Stimulated activated naive CD8-positive, alpha-beta T cell treated with anti-CD3 and anti-CD28 coated beads, Interleukin-15, Interleukin-2, amounts not matched to agents 100 U/mL and 50 U/mL, for 24 hours (primary cell): Measurements from ENCODE around the gene ALX4.
A peak's percentile ranks its signal among the peaks of the same experiment; 100 is the strongest.

Source experiments
- ATAC-seq: fragments of 150-1000 bp; cut with Tn5 transposase; one replicate; pipeline ENCODE4 v1.10.0; 2021
- DNase-seq: peaks from one replicate; pipeline ENCODE4 v3.0.0; 2021

The ALX4 gene

DNA sequence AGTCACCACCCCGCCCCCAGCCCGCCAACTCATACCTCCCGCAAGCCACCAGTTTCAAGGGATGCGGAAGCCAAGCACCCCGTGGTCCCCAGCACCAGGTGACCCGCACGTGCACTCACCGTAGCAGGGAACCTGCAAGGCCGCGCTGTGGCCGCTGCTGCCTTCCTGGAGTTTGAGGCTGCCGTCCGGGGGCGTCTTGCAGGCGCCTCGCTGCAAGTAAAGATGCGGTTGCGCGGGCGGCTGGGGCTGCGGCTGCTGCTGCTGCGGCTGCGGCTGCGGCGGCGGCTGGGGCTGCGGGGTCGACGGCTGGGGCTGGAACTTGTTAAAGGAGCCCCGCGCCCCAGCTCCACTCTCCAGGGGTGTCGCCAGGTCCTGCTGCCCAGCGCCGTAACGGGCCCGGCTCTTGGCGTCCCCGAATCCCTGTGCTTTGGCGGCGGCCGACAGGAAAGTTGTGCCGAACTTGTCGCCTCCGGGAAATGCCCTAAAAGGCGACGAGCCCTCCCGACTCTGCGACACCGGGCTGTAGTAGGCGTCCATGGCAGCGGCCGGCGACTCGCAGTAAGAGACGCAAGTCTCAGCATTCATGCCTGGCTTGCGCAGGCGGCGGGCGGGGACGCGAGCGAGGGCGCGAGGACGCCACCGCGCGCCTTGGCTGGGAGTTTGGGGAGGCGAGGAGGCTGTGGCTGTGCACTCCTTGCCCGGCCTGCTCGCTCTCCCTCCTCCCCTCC lies at the start of gene ALX4:
ALX4 (minus strand) TSS at position 662 of the 728 bp plus-strand sequence; CDS start at position 585, 77 bp downstream.
- no peak for ATAC-seq
- DNase-seq, result peak; percentile 33

DNA sequence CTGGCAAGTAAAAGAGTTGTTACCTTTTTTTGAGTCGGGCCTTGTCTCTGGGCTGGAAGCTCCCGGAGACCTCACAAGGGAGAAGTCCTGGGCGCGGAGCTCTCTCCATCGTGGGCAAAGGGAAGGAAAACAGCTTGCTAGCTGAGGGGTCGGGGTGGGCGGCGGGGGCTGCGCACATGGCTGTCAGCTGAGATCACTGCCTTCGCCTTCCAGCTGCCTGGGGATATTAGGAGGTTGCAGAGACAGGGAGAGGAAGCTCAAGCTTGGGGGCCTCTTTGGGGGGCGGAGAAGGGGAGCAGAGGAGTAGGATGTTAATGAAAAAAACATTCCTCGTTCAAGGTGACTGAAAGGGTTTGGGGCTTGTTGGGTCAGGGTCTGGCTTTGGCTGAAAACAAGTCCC lies 49.2 kb upstream of the ALX4 start:
- ATAC-seq, result no peak
- no peak for DNase-seq

DNA sequence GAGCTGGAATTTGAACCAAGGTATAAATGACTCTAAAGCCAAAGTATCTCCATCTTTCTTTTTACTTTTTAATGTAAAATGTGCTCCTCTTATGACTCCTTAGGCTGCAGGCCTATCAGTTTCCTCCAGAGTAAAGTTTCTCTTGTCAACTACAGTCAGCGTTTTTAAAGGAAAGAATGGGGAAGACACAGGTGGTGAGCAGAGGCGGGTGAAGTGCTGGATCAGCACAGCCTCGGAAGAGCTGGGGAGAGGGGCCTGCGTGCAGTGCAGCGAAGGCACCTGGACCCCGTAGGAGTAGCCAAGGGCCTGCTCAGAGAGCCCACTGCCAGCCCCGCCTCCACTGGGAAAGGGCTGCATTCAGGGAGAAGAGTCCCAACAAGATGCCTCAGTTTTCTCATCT lies 48.8 kb upstream of the ALX4 start:
- DNase-seq (no peak), ATAC-seq (no peak)

DNA sequence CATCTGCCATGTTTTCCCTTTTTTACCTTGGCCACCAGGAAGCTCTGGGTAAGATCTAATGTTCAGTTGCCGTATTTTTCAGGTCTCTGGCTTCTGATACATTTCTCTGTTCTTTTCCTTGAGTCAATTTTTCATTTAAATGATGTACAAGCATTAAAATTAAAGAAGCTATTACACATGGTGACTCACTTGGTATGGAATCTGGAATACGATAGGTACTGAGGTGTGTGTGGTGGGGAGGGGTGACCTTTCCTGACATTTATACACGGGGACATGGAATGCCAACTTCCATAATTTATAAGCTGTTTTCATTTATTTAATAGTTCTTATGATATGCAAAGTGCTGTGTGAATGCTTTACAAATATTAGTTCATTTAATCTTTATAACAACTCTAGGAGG lies 47.8 kb upstream of the ALX4 start:
- DNase-seq (no peak), ATAC-seq (no peak)

DNA sequence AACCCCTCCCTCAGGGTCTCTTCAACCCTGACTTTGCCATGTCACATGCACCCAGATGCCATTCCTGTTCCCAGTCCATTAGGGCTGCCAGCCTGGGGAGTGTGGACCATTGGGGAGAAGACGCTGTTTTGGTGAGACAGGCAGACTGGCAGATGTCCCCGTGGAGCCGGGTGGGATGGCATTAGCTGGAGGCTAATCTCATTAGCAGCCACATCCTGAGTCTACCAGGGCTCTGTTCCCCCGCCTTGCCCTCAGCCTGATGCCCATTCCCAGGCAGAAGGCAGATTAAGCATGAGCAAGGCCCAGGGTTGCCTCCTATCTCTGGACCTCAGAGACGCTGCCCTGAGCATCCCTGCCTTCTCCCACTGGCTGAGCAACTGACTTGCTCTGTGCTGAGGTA lies 46.4 kb upstream of the ALX4 start:
- ATAC-seq, result no peak
- DNase-seq, result no peak

DNA sequence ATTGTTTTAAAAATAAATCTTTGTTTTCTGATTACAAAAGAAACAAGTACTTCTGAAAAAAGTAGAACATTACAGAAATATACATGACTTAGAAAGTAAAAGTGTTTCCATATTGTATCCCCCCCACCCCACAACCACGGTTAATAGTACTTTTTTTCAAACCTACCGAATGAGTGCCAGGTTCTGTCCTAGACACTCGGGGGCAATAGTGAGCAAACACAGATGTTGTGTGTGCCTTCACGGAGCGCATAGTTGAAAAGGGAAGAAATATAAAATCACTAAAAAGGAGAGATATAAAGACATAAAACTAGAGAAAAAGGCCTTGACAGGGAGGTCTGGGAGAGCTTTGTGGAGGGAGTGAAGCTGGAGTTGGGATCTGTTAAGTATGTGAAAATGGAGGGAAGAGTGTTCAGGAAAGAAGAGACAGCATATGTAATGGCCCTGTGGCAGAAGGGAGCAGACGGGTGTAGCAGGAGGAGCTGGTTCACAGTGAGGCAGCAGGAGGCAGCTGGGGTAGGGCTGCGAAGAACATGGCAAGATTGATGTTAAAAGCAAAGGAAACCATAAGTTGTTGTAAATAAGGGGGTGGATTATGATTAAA lies 42.1 kb upstream of the ALX4 start:
- ATAC-seq (no peak), DNase-seq (no peak)

DNA sequence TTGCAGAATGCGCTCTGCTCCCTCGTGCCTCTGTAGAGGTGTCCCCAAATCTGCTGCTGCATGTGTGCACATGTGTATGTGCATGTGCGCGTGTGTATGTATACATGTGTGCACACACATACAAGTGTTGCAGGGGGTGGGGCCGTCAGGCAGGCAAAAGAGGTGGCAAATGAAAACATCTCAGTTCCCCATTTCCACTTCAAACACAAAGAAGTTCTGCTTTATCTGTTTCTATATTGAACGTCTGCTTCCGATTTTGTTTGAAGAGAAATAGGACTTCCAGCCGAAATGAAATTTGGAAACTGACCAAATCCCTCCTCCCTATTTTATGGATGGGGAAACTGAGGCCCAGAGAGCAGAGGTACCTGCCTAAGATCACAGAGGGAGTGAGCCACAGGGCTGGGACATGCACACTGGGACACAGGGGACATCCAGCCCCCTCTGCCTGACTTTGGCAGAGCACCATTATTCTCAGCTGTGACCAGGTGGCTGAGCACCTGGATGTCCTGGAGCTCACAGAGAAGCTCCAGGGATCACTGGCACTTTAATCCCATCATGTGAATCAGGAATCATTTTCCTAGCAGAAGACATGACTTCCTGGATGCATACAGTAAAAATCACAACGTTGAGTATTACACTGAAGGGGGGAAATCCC lies 41.2 kb upstream of the ALX4 start:
- ATAC-seq (no peak), DNase-seq (no peak)

DNA sequence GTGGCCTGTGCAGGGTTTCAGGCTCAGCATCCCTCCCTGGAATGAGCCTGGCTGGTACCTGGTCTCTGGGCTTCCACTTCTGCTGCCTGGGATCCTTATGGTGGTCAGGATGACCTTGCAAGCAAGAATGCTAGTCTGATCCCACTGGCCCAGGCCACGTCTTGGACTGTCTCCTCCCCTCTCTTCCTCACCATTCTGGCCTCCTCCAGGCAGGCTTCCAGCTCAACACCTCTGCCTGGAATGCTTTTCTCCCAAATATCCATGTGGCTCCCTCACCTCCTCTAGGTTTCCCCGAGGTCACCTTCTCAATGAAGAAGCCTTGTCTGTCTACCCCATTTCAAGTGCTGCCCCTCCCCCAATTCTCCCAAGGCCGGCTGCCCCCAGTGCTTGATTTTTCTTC lies 39.4 kb upstream of the ALX4 start:
- no peak for ATAC-seq

DNA sequence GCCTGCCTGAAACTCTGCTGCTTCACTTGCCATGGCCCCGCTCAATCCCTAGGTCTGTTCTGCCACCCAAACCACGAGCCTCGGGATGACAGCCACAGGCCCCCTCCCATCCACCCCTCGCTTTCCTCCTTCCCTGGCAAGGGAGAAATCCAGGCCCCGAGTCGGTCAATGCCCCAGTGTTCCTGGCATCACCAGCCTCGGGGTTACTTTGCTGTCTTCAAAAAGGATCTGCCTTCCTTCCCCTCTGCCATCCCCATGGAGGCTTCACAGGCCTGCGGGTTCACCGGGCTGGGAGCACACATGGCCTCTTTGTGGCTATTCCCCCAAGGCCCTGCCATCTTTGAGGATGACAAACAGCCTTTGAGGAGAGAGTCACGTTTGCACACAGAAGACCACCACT lies 38.8 kb upstream of the ALX4 start:
- DNase-seq (no peak), ATAC-seq (no peak)

More for the DNA sequence above, 39.4 kb upstream of the ALX4 start:
- no peak for DNase-seq

DNA sequence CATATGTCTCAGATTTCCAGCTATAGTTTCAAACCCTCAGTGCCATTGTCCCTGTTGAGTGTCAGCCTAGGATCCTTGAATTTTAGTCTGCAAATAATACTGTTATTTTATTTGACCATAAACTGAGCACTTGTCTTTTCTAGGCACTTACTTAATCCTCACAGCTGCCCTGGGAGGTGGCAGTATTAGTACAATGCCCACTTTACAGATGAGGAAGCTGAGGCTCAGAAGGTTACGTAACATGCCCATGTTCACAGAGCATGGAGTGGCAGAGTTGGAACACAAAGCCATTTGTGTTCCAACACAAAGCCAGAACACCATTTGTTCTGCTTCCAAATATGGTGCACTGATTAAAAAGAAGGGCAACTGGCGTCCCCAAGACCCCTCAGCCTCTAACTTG lies 38.2 kb upstream of the ALX4 start:
- ATAC-seq (no peak), DNase-seq (no peak)

DNA sequence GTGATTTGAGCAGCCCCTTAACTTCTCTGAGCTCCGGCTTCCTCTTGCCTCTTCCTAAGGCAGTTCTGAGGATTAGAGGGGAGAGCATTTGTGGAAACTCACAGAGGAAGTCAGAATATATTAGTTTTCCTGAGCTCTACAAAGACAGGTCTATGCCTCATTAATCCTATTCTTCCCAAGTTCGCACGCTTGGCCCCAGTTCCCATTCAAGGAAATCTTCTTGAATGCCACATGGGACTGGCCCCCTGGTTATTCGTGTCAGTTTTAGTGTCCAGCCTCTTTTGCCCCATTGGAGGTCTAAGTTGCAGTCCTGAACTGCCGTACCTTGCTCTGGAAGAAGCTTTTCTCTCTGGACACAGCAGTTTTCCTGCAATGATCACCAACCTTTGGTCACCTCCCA lies 37.6 kb upstream of the ALX4 start:
- ATAC-seq (no peak), DNase-seq (no peak)

DNA sequence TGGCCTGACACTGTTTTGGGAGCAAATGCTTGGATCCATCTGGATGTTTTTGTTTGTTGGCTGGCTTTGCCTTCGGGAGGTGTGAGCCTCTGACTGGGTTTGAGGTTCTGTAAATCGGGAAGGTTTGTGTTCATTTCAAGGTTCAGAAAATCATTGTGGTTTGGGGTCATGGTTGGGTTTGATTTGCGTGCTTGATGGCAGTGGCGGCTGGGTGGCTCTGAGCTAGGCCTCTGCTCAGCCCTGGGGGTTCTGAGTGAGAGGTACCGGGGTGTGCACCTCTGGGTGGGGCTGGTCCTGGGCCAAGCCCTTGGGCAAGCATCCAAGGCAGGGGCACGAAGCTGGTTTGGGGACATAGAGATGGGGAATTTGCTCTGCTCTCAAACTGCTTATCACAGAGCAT lies 37.0 kb upstream of the ALX4 start:
- ATAC-seq (no peak), DNase-seq (no peak)

DNA sequence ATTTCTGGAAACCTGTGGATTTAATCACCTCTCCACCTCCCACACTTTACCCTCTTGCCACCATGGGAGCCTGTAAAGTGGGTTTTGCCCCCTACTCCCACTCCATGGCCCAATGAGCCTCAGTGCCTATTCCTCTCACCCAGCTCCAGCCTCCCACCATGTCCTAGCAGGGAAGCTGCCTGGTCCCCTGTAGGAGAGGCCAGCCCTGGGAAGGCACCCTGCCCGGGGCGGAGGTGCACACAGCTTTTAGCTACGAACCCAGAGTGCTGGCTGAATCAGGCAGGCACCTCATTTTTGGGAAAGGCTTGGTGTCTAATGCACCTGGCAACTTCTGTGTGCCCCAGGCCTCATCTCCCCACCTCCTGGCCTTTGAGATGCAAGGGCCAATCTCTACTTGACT lies 35.8 kb upstream of the ALX4 start:
- DNase-seq, result no peak

DNA sequence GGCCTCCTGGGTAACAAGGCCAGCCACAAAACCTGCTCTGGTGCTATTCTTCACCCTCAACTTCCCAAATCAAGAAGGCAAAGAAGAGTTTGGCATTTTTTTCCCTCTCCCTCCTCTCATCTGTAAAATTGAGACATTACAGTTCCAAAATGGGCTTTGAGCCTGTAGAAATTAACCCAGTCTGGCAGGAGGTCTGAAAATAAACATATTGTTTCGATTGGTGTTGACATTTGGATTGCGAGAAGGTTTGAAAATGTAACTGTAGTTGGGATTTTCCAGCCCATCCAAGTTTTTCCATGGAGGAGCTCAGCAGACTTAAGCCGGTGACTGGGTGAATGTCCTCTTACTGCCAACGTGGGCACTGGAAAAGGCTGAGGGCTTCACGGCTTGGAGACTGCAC lies 35.0 kb upstream of the ALX4 start:
- ATAC-seq (no peak), DNase-seq (no peak)

More for the DNA sequence above, 35.8 kb upstream of the ALX4 start:
- ATAC-seq, result no peak

DNA sequence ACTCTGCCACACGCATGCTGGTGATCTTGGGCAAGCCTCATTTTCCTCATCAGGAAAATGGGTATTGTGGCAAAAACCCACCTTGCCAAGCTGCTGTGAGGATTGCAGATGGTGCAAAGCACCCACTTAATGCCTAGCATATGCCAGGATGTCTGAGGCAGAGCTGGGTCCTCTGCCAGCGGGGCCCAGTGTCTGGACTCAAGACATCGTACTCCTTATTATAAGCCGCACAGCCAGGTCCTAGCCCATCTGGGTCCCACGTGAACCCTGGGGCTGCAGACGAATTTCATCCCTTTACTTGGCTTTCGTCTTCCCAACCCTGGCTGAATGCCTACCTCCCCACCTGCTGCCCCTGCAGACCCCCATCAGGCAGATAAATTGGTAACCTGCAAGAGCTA lies 34.5 kb upstream of the ALX4 start:
- ATAC-seq, result no peak
- no peak for DNase-seq

DNA sequence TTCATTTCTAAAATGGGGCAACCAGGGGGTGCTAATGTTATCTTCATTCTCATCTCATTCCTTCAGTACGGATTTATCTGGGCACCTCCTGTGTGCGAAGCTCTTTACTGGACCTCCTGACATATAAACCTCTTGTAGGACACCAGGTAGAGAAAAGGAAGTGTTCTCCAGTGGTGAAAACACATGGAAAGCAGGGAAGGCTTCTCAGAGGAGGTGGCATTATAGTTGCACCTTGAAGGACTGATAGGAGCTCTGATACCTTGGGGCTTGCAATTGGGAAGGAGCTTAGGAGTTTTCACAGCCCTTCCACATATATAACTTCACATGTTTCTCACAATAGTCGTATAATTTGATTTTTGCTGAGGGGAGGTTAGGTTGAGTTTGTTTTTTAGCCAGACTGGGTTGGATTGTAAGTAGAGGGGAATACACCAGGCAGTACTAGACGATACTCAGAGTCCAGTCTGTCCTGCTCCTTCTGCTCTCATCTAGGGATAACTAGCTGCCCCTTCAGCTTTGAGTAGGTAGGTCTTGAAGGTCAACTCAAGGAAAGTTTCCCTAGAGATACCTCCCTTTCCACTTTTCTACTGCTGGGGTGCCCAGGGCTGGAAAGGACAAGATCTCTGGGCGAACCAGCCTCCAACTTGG lies 34.0 kb upstream of the ALX4 start:
- no peak for DNase-seq
- no peak for ATAC-seq

DNA sequence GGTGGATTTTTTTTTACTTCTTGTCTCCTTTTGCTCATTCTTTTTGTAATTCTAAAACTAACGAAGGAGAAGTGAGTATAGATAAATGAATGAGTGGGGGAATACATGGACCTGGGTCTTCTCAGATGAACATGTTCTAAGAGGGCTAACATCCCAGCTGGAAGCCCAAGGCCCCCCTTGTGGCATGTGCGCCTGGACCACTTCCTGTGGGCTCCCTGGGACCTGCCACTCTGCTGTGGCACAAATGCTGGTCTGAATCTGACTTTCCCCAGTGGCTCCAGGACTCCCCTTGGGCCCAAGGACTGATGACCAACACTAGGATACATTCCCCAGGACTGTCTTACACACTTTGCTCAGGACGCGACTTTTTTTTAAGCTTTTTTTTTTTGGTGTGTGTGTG lies 32.7 kb upstream of the ALX4 start:
- no peak for ATAC-seq
- DNase-seq, result no peak

DNA sequence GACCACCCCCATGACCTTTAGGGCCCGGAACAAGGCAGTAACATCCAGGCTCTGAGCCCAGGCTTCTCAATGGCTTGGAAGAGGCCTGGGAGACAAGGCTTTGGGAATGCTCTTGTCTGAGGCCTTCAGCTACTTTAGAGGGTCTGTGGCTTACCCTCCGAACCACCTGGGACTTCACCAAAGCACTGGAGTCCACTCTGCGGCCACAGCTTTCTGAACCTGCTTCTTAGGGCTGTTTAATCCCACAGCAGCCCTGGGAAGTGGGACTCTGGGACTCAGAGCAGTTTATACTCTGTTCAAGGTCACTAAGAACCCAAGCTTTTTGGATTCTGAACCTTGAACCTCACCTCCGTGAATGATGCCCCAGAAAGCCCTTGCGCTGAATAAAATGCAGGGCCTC lies 30.7 kb upstream of the ALX4 start:
- no peak for ATAC-seq

DNA sequence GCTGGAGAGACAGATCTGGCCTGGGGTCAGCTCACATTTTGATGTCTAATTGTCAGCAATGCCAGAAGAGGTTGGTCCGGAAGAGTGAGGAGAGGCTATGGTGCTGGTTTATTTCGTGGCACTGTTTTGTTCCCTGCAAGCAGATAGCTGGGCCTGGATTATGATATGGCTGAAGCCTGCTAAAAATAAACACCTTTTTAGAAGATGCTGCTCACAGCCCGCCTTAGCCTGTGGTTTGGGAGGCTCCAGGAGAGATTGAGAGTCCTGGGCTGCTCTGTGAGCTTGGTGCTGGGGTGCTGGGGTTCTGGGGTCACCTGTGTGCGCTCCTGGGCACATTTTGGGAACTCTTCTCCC lies 29.6 kb upstream of the ALX4 start:
- DNase-seq (no peak), ATAC-seq (no peak)

More for the DNA sequence above, 30.7 kb upstream of the ALX4 start:
- DNase-seq, result no peak

DNA sequence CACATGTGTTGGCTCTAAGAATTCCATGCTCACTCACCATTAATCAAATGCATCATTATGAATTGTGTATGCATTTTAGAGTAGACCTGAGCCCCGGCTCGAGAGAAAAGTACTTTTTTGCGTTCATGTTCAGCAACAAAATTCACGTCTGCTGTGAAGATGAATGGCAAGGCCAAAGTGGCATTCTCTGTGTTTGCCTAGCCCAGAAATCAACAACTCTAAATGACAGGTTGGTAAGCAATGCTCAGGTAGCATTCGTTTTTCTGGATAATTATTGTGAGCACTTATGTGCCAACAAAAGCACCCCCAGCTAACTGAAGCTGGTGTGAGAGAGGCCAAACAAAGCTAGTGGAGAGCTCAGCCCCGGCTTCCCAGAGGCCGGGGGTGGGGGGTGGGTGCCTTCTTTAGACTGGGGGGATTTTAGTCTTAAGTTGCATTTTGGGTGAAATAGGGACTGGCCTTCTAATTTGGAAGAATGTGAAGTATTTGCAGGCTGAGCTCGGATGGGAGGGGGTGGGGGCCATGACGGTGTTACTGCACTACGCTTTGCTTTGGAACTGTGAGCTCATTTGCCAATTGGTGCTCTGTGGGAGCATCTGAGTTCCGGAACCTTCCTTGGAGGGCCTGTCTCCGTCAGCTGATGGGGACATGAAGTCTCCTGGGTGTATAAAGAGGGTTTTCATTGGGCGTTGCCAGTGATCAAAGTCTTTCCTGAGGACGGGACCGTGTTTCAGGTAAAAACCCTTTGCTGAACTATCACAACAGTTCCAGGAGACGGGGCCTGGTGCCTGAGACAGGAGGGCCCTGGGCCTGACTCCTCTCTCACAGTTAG lies 29.0 kb upstream of the ALX4 start:
- DNase-seq (no peak), ATAC-seq (no peak)

DNA sequence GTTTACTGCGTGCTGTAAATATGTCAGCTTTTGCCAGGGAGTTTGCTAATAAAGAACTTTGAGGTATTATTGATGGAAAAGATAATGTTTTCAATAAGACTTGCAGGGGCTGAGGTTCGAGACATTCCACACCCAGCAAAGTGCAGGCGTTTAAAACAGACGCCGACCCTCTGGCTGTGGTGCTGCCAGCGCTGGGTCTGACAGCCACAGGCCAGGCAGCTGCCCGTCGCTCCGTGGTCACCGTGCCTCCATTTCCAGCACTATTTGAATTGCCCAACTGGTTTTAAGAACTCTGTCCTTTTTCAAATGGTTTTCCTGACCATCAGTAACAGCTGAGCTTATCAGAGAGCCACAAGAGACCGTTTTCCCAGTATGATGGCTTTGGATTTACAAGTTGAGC lies 28.1 kb upstream of the ALX4 start:
- no peak for DNase-seq
- ATAC-seq, result no peak

DNA sequence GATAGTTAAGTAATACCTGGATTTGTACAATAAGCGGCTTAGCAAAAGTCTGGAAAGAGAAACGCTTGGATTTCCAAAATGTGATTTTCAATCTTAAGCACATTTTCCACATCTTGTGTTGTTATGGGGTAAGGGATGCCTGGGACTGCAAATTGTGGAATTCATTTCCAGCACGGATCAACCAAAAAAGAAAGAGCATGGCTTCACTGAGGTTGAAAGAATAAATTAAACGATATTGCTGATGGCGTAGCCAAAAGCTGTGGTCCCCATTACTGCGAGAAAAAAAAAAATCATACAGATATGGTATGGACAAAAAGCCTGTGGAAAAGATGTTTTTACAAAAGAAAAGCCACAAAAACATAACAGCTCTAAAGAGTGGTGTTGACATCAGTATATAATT lies 26.0 kb upstream of the ALX4 start:
- DNase-seq (no peak), ATAC-seq (no peak)
